Measurements from ENCODE around the gene KATNA1. TPM values are rescaled to one million over a fixed set of nuclear protein-coding genes. Genes with fewer than 3 reads are reported as not detected.

Gene KATNA1
- polyA plus RNA-seq, 1 of the 3 experiments (the other 2 are of a cell fraction): 13.2 TPM

DNA sequence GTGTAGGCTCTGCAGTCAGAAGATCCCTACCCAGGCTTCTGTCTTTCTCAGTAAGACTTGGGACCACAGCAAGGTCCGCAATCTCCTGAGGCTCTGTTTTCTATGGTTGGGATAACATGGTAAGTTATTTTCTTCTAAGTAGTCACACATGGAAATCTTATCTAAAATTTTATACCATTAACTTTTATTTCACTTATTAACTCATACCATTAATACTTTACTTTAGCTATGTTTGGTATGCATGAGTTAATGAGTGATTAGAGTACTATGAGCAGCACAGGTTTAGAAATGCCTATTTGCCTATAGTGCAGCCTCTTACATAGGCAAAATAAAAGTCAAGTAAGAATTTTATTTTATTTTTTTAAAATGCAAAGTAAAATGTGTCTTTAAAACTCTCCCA, 55.1 kb downstream of the KATNA1 start:
- H3K36me3 ChIP-seq (replicated peaks in 1 of 2; ENCODE audit: control insufficient read depth in 1 of 2, insufficient read depth in 2 of 2, low read length in 1 of 2): peaks cover 56 to 62% of the 10 kb centered on the region in 2 experiments
- H3K27ac ChIP-seq (ENCODE audit: low read depth in 2 of 2, low read length in 1 of 2): no peak overlapping the region
- no peak overlapping the region for H2AFZ ChIP-seq (ENCODE audit: low read depth)
- 82% methylated on average over 1 of the region's 1 CpG for WGBS (ENCODE audit: low lambda C conversion rate)
- no peak overlapping the region for H3K9ac ChIP-seq
- no peak for DNase-seq
- no peak overlapping the region for H3K4me3 ChIP-seq (ENCODE audit: low read depth in 2 of 2, low read length in 1 of 2)
- ChIA-PET CTCF (interaction anchor here (0.9 to 1.8 kb wide), 2 partner anchors 24 to 28 kb away, joined by 4 to 6 read pairs; partner anchors contain the start of gene GINM1), POLR2A (interaction anchor here (0.9 kb wide), 1 partner anchor 14 kb away, joined by 3 read pairs; no protein-coding TSS in a partner anchor)
- no peaks in the 10 kb centered on the region for H3K4me1 ChIP-seq (ENCODE audit: control insufficient read depth in 1 of 2, insufficient read depth in 2 of 2, low read depth in 1 of 2, low read length in 1 of 2)
- H3K79me2 ChIP-seq (ENCODE audit: insufficient read depth): no peaks in the 10 kb centered on the region
- no peaks in the 10 kb centered on the region for H3K9me2 ChIP-seq
- no peaks in the 10 kb centered on the region for H3K9me3 ChIP-seq
- H4K20me1 ChIP-seq (ENCODE audit: insufficient read depth): no peaks in the 10 kb centered on the region
- H3K4me2 ChIP-seq: no peak overlapping the region
- TF ChIP-seq POLR2AphosphoS5 (IDR thresholded peaks at IDR 0.05; ENCODE audit: low read depth, low read length) (no peak), MXI1 (IDR thresholded peaks at IDR 0.05; ENCODE audit: low read depth, low read length) (no peak), RAD21 (IDR thresholded peaks at IDR 0.05; ENCODE audit: low read length) (no peak), EZH2phosphoT487 (IDR thresholded peaks at IDR 0.05; ENCODE audit: borderline replicate concordance, low read depth) (no peak), RCOR1 (IDR thresholded peaks at IDR 0.05; ENCODE audit: low read length) (no peak), TEAD4 (IDR thresholded peaks at IDR 0.05; ENCODE audit: borderline replicate concordance, insufficient read depth) (no peak), JUND (IDR thresholded peaks at IDR 0.05) (no peak), MEF2A (IDR thresholded peaks at IDR 0.05; ENCODE audit: borderline replicate concordance, low read depth) (no peak), PBX3 (IDR thresholded peaks at IDR 0.05) (no peak), GABPA (IDR thresholded peaks at IDR 0.05; ENCODE audit: low read depth) (no peak)
- TF ChIP-seq, protein P1, sequence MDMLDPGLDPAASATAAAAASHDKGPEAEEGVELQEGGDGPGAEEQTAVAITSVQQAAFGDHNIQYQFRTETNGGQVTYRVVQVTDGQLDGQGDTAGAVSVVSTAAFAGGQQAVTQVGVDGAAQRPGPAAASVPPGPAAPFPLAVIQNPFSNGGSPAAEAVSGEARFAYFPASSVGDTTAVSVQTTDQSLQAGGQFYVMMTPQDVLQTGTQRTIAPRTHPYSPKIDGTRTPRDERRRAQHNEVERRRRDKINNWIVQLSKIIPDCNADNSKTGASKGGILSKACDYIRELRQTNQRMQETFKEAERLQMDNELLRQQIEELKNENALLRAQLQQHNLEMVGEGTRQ (IDR thresholded peaks at IDR 0.05; ENCODE audit: borderline replicate concordance, low read depth, low read length): no peak
- peaks cover 3% of the 10 kb centered on the region for H3F3A ChIP-seq (replicated peaks; ENCODE audit: insufficient read depth)
- no peaks in the 10 kb centered on the region for H3K27me3 ChIP-seq (ENCODE audit: insufficient read depth)

DNA sequence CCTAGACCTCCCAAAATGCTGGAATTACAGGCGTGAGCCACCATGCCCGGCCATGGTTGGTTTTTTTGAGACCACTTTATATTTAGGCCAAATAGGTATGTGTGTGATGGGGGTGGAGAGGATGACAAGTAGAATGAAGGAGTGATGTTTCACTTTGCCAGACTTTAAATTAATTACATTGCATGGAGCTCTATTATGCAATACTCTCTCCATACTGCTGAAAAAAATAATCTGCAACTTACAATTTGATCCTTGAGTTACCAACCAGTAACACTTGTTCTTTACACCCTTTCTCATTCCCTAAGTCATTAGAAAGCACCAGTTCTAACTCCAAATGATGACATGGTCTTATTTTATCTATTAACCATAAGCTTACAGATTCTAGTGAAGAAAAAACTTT, 55.5 kb downstream of the KATNA1 start:
- H3K79me2 ChIP-seq (ENCODE audit: insufficient read depth): no peaks in the 10 kb centered on the region
- no peak overlapping the region for H3K4me2 ChIP-seq
- no peak overlapping the region for H3K9ac ChIP-seq
- no peak overlapping the region for H3K27ac ChIP-seq (ENCODE audit: low read depth in 2 of 2, low read length in 1 of 2)
- ChIA-PET POLR2A (no interaction called here), CTCF (interaction anchor here (0.9 to 1.8 kb wide), 2 partner anchors 23 to 27 kb away, joined by 4 to 6 read pairs; partner anchors contain the start of gene GINM1)
- no peaks in the 10 kb centered on the region for H4K20me1 ChIP-seq (ENCODE audit: insufficient read depth)
- peaks cover 3% of the 10 kb centered on the region for H3F3A ChIP-seq (replicated peaks; ENCODE audit: insufficient read depth)
- H2AFZ ChIP-seq (ENCODE audit: low read depth): no peak overlapping the region
- no peaks in the 10 kb centered on the region for H3K4me1 ChIP-seq (ENCODE audit: control insufficient read depth in 1 of 2, insufficient read depth in 2 of 2, low read depth in 1 of 2, low read length in 1 of 2)
- WGBS (ENCODE audit: low lambda C conversion rate): 88% methylated on average over 2 of the region's 2 CpGs
- H3K27me3 ChIP-seq (ENCODE audit: insufficient read depth): no peaks in the 10 kb centered on the region
- H3K9me3 ChIP-seq: no peaks in the 10 kb centered on the region
- no peak overlapping the region for H3K4me3 ChIP-seq (ENCODE audit: low read depth in 2 of 2, low read length in 1 of 2)
- no peaks in the 10 kb centered on the region for H3K9me2 ChIP-seq
- H3K36me3 ChIP-seq (replicated peaks in 1 of 2; ENCODE audit: control insufficient read depth in 1 of 2, insufficient read depth in 2 of 2, low read length in 1 of 2): peaks cover 56 to 62% of the 10 kb centered on the region in 2 experiments
- DNase-seq: no peak
- TF ChIP-seq JUND (IDR thresholded peaks at IDR 0.05) (no peak), FOXJ3 (CRISPR knock-in tag; IDR thresholded peaks at IDR 0.05) (no peak), ELF1 (IDR thresholded peaks at IDR 0.05) (no peak), EZH2phosphoT487 (IDR thresholded peaks at IDR 0.05; ENCODE audit: borderline replicate concordance, low read depth) (no peak), SIN3A (IDR thresholded peaks at IDR 0.05; ENCODE audit: borderline replicate concordance, low read depth, low read length) (no peak), FOXM1 (IDR thresholded peaks at IDR 0.05; ENCODE audit: low read depth) (no peak), RFX5 (IDR thresholded peaks at IDR 0.05; ENCODE audit: low read length) (no peak), MXI1 (IDR thresholded peaks at IDR 0.05; ENCODE audit: low read depth, low read length) (no peak), RAD21 (IDR thresholded peaks at IDR 0.05; ENCODE audit: low read length) (no peak), YY1 (IDR thresholded peaks at IDR 0.05; ENCODE audit: low read depth) (no peak), FOSL2 (IDR thresholded peaks at IDR 0.05; ENCODE audit: borderline replicate concordance, low read depth) (no peak), PBX3 (IDR thresholded peaks at IDR 0.05) (no peak), RCOR1 (IDR thresholded peaks at IDR 0.05; ENCODE audit: low read length) (no peak), CHD2 (IDR thresholded peaks at IDR 0.05; ENCODE audit: low read length, partially characterized antibody) (no peak)
- TF ChIP-seq, protein P2, sequence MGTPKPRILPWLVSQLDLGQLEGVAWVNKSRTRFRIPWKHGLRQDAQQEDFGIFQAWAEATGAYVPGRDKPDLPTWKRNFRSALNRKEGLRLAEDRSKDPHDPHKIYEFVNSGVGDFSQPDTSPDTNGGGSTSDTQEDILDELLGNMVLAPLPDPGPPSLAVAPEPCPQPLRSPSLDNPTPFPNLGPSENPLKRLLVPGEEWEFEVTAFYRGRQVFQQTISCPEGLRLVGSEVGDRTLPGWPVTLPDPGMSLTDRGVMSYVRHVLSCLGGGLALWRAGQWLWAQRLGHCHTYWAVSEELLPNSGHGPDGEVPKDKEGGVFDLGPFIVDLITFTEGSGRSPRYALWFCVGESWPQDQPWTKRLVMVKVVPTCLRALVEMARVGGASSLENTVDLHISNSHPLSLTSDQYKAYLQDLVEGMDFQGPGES (IDR thresholded peaks at IDR 0.05; ENCODE audit: low read depth, low read length): no peak
- TF ChIP-seq, protein P3, sequence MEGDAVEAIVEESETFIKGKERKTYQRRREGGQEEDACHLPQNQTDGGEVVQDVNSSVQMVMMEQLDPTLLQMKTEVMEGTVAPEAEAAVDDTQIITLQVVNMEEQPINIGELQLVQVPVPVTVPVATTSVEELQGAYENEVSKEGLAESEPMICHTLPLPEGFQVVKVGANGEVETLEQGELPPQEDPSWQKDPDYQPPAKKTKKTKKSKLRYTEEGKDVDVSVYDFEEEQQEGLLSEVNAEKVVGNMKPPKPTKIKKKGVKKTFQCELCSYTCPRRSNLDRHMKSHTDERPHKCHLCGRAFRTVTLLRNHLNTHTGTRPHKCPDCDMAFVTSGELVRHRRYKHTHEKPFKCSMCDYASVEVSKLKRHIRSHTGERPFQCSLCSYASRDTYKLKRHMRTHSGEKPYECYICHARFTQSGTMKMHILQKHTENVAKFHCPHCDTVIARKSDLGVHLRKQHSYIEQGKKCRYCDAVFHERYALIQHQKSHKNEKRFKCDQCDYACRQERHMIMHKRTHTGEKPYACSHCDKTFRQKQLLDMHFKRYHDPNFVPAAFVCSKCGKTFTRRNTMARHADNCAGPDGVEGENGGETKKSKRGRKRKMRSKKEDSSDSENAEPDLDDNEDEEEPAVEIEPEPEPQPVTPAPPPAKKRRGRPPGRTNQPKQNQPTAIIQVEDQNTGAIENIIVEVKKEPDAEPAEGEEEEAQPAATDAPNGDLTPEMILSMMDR (IDR thresholded peaks at IDR 0.05): no peak
